IPS-18a (cell line): ENCODE measurements around the gene SKAP1.

Experiments
- H3K27ac ChIP-seq: one replicate; pipeline ENCODE4 v1.5.1; 2013; ENCODE audit warnings: low read length
- H3K27me3 ChIP-seq: one replicate; pipeline ENCODE4 v1.6.1; 2013; ENCODE audit warnings: mild to moderate bottlenecking, low read length; ENCODE audit not compliant: control insufficient read depth, insufficient read depth
- H3K36me3 ChIP-seq: one replicate; pipeline ENCODE4 v1.6.1; 2013; ENCODE audit warnings: low read depth, low read length; ENCODE audit not compliant: control insufficient read depth
- H3K4me1 ChIP-seq: one replicate; pipeline ENCODE4 v1.6.1; 2013; ENCODE audit warnings: low read depth, low read length; ENCODE audit not compliant: control insufficient read depth
- H3K4me3 ChIP-seq: one replicate; pipeline ENCODE4 v1.5.1; 2013; ENCODE audit warnings: low read length
- H3K9ac ChIP-seq: one replicate; pipeline ENCODE4 v1.6.1; 2013; ENCODE audit warnings: mild to moderate bottlenecking, low read length, moderate library complexity
- H3K9me3 ChIP-seq: one replicate; pipeline ENCODE4 v1.6.1; 2013; ENCODE audit warnings: low read depth, low read length; ENCODE audit not compliant: control insufficient read depth

The SKAP1 gene

GRCh38 chr17:48429638-48430586, at the start of gene SKAP1:
Gene SKAP1 (minus strand): TSS chr17:48430214.
- H3K27me3 ChIP-seq, result peaks cover 60% of the 10 kb centered on the region
- no peaks in the 10 kb centered on the region for H3K4me1 ChIP-seq
- no peaks in the 10 kb centered on the region for H3K9me3 ChIP-seq
- H3K9ac ChIP-seq, result no peak within 1 kb of the TSS
- H3K27ac ChIP-seq, result no peak within 1 kb of the TSS
- no peaks in the 10 kb centered on the region for H3K36me3 ChIP-seq
- H3K4me3 ChIP-seq, result peak within 1 kb of the TSS; percentile 32

- Histone ChIP-seq H3K4me1 (peaks cover 5% of the 10 kb centered on the region), H3K4me3 (no peak overlapping the region), H3K9me3 (no peaks in the 10 kb centered on the region), H3K27ac (no peak overlapping the region), H3K9ac (no peak overlapping the region), H3K36me3 (no peaks in the 10 kb centered on the region), H3K27me3 (peaks cover 4% of the 10 kb centered on the region)
Measured at GRCh38 chr17:48479014-48479402, 49.0 kb upstream of the SKAP1 start.

DNA sequence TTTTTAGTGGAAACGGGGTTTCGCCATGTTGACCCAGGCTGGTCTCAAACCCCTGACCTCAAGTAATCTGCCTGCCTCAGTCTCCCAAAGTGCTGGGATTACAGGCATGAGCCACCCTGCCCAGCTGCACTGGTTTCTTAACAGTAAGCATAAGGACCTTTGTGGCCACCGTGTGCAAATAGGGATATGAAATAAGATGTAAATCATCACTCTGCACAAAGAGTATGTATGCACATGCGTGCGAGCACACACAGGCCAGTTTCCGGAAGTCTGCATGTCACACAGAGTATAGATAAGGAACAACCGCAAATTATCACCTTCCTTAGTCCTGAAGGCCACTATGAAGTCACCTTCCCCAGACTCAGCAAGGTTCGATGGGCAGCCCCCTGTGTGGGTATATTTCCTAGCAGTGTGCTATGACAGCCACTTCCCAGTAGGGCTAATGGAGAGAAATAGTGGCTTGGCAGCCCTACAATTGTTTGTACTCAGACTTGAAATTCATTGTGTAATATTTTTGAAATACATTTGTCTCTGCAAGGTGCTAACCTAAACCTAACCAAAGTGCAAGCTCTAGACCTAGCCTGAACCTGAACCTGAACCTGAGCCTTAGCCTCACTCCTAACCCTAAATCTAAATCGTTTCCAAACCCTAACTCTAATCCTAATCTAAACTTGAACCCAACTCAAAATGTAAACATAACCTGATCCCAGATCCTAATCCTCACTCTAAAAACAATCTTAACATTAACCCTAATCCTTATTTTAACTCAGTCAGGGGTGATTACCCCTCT, 48.4 kb upstream of the SKAP1 start:
- peaks cover under 1% of the 10 kb centered on the region for H3K4me1 ChIP-seq
- H3K36me3 ChIP-seq, result no peaks in the 10 kb centered on the region
- H3K9me3 ChIP-seq, result no peaks in the 10 kb centered on the region
- H3K4me3 ChIP-seq, result no peak overlapping the region
- H3K9ac ChIP-seq, result no peak overlapping the region
- peaks cover 3% of the 10 kb centered on the region for H3K27me3 ChIP-seq
- no peak overlapping the region for H3K27ac ChIP-seq

DNA sequence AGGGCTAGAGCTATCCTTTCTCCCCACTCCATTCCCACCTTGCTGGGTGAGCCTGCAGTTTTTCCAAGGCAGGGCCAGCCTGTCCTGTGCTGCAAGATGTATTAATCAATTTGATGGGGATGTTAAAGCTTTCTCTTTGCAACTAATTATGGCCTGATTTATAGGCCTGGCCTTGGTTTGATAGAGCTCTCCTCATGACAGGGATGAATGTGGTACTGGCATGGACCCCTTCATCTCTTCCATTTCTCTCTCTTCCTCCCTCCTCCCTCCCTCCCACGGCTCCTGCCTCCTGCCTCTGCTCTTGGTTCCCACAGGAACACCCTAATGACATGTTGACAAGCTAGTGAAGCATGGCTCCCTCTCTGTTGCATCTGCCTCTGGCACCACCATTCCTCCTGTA, 47.2 kb upstream of the SKAP1 start:
- no peak overlapping the region for H3K4me3 ChIP-seq
- no peaks in the 10 kb centered on the region for H3K27me3 ChIP-seq
- no peaks in the 10 kb centered on the region for H3K36me3 ChIP-seq
- no peaks in the 10 kb centered on the region for H3K9me3 ChIP-seq
- H3K9ac ChIP-seq, result no peak overlapping the region
- no peak overlapping the region for H3K27ac ChIP-seq
- no peaks in the 10 kb centered on the region for H3K4me1 ChIP-seq

DNA sequence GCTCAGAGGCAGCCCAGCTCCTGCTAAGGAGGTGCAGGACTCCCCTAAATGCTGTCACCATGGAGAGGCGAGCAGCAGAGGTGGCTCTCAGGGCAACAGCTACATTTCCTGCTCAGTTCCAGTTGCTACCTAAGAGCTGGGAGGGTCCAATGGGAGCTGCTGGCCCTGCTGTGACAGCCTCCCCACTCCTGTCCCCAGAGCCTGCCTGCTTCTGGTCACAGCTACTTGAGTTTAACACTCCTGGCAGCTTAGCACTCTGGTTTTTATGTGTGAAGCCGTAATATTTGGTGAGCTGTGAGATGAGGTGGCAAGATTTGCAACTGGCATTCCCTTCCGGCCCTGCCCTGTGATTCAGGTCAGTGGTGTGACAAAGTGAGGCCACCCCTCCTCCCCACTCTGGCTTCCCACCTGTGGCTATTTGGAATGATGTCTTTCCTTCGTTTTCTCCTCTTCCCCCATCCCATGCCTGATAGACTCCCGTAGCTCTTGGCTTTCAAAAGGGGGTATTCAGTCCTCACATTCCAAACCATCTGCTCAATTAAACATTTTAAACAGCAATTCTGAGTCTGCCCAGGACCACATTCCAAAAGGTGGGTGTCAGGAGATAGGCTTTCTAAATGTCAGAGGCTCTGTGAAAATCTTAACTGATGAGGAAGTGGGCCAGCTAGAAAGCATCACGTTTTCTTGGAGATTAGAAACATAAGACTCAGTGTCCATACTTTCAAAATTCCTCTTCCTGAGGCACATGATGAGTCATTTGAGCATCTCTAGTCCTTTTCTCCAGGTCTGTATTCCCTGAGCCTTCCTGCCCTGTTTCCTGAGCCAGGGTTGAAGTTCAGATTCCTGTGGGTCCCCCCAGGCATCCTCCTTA, 42.6 kb upstream of the SKAP1 start:
- H3K27me3 ChIP-seq, result no peaks in the 10 kb centered on the region
- H3K9me3 ChIP-seq, result no peaks in the 10 kb centered on the region
- H3K36me3 ChIP-seq, result no peaks in the 10 kb centered on the region
- H3K27ac ChIP-seq, result no peak overlapping the region
- H3K9ac ChIP-seq, result no peak overlapping the region
- H3K4me3 ChIP-seq, result no peak overlapping the region
- peaks cover 7% of the 10 kb centered on the region for H3K4me1 ChIP-seq

DNA sequence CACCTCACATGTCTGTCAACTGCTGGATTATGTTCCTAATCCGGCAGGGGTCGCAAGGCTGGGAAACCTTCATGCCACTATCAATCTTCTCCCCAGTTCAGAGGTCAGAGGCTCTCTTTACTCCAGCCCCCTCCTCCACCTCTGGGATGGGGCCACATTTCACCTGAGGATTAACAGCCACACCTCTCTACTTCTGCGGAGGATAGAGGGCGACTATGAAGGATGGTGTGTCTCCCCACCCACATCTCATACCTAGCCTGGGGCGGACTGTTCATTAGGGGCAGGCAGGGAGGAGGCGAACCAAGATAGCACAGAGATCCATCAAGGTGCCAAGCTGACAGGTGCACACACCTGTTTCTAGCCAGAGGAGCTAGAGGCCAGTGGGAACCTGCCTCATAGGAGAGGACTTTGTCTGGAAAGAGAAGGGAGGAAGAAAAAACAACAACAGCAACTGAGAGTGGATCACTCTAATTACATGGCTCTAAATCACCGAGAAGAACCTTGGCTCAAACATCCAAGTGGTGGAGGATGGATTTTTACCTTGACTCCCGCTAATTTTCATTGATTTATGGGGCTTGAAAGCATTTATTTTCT, 41.9 kb upstream of the SKAP1 start:
- Histone ChIP-seq H3K9ac (no peak overlapping the region), H3K9me3 (no peaks in the 10 kb centered on the region), H3K4me3 (no peak overlapping the region), H3K4me1 (peaks cover 7% of the 10 kb centered on the region), H3K27ac (no peak overlapping the region), H3K27me3 (no peaks in the 10 kb centered on the region), H3K36me3 (no peaks in the 10 kb centered on the region)

DNA sequence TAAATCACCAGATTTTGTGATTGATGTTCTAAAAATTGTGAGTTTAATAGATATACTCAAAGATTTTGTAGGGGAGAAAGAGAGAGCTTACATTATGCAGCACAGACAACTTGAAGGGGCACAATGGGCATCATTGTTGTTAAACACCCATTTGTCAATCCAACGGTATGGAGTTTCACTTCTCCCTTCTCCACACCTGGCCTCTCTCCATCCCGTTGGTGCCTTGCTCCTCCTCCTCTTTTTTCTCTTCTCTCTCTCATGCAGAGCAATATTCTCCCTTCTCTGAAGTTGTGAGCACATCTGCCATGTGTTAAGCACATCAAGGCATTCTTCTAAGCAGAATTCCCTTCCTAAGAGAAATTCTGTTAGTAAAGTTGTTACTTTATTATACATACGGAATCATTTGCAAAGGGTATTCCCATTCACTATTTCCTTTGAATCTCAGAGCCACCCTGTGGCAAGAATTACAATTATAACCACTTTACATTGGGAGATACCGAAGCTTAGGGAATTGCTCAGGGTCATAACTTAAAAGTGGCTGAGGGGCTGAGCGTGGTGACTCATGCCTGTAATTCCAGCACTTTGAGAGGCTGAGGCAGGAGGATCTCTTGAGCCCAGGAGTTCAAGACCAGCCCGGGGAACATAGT, 40.5 kb upstream of the SKAP1 start:
- no peak overlapping the region for H3K27ac ChIP-seq
- peaks cover 7% of the 10 kb centered on the region for H3K4me1 ChIP-seq
- H3K9ac ChIP-seq, result no peak overlapping the region
- no peak overlapping the region for H3K4me3 ChIP-seq
- no peaks in the 10 kb centered on the region for H3K9me3 ChIP-seq
- no peaks in the 10 kb centered on the region for H3K27me3 ChIP-seq
- no peaks in the 10 kb centered on the region for H3K36me3 ChIP-seq

DNA sequence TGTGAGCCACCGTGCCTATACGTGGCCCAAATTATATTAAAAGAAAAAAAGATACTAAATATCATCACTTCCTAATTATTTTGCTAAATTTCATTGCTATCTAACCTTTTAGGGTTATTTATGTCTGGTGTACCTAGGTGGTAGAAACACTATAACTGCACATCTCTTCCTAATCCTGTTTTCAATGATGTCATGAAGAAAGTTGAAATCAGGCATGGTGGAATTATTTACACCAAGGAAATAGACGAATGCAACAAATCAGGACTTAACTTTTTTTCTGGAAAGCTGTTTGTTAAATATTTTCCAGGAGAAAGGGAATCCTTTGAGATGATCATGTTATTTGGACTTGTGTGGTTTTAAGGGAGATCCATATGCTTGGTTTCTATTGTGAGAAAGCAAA, 39.2 kb upstream of the SKAP1 start:
- no peak overlapping the region for H3K4me3 ChIP-seq
- peaks cover 7% of the 10 kb centered on the region for H3K27me3 ChIP-seq
- H3K36me3 ChIP-seq, result no peaks in the 10 kb centered on the region
- H3K9me3 ChIP-seq, result no peaks in the 10 kb centered on the region
- no peak overlapping the region for H3K9ac ChIP-seq
- peaks cover 7% of the 10 kb centered on the region for H3K4me1 ChIP-seq
- H3K27ac ChIP-seq, result no peak overlapping the region

- H3K4me3 ChIP-seq, result no peak overlapping the region
- H3K36me3 ChIP-seq, result no peaks in the 10 kb centered on the region
- peaks cover 7% of the 10 kb centered on the region for H3K4me1 ChIP-seq
- H3K9me3 ChIP-seq, result no peaks in the 10 kb centered on the region
- peaks cover 11% of the 10 kb centered on the region for H3K27me3 ChIP-seq
- no peak overlapping the region for H3K27ac ChIP-seq
- no peak overlapping the region for H3K9ac ChIP-seq
Measured at GRCh38 chr17:48468299-48468698, 38.3 kb upstream of the SKAP1 start.

GRCh38 chr17:48465884-48466283, 35.9 kb upstream of the SKAP1 start:
- Histone ChIP-seq H3K4me3 (no peak overlapping the region), H3K9ac (no peak overlapping the region), H3K9me3 (no peaks in the 10 kb centered on the region), H3K27me3 (peaks cover 11% of the 10 kb centered on the region), H3K4me1 (peaks cover 7% of the 10 kb centered on the region), H3K27ac (no peak overlapping the region), H3K36me3 (no peaks in the 10 kb centered on the region)
